NK-92 (cell line): ENCODE results near the gene MPHOSPH10.
"Not testable (repeated sequence)": the region's sequence is repeated elsewhere in the genome, so short reads cannot be mapped to it uniquely, and the experiment has no call there.

Source experiments
- DNase-seq: peaks from one replicate; lab custom pipeline; 2025; ENCODE audit not compliant: unreplicated experiment; lab: John Stamatoyannopoulos, UW

Gene MPHOSPH10

DNA sequence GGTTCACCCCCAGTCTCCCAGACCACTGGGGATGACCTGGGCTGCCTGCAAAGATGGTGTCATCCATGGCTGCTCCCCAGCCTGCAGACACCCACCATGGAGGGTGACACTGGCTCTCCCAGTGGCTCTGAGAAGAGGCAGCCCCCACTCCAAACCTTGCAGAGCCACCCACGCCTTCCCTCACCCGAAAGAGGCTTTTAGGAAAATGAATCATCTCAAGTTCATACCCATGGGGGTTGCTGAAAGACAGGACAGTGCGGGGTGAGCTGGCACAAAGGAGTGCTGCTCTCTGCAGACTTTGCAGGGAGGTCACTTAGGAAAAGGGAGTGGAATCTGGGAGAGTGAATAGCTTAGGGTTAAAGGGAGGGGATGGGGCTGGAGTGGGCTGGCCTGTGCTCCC is 36.4 kb downstream of the MPHOSPH10 start:
- DNase-seq = no peak

DNA sequence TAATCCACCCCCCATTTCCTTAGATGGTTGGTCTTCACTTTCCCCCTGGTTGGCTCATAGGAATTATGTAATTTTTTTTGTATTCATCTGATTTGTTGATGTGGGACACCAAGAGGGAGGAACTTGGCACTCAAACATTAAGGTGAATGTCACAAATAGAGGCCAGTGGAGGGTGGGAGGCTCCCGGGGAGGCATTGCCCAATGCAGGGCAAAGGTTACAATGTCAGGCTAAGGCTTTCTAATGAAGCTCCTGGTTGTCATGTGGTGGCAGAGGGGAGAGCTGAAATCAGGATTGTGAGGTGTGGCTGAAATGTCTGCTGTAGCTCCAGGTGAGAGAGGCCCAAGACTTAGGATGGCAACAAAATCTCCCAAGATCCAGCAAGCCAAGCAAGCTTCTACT is 42.7 kb downstream of the MPHOSPH10 start:
- no peak for DNase-seq

DNA sequence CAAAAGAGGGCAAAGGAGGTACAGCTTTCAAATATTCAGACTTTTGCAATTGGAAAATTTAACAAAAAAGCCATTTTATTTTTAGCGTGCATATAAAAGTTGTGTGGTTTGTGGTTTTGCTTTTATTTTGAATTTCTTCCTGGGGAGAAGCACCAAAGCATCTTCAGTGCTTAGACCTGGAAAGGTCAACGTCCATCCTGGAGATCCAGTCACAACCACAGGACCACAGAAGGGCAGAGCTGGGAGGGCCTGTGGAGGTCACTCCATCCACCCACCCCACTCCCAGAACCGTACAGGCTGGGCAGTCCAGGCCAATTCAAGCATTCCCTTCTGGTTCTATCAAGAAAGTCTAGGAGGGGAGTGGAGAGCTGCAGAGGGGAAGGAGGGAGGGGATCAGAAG is 43.8 kb downstream of the MPHOSPH10 start:
- DNase-seq = no peak

DNA sequence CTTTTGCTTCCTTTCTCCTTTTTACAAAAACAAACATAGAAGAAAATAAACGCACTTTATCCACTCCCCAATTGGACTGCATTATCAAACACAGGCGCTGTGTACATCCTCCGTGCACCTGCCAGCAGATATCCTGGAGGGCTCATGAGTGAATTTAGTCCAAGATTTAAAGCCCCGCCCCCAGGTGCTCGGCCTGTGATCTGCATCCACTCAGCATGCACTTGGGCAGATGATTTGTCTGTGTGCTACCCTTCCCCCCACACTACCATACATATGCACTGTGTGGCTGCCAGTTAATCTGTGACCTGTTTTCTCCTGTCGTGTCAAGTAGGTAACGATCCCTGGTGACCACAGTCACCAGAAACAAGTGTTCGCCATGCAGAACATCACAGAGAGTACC is 48.4 kb downstream of the MPHOSPH10 start:
- DNase-seq = not testable (repeated sequence)

DNA sequence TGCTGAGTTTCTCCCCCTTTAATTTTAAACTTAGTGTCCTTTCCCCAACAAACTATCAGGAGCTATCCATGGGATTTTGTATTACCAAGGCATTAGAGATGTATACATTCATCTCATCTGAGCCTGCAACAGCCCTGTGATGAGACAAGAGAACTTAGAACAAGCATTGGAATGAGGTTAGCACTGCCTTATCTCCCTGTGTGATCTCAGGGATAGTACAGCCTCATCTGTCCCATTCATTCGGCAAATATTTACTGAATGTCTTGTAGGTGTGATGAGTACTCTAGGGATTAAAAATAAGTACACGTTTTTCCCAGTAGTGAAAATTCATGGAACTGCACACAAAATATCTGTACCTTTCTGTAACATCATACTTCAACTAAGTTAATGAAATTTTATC is 50.9 kb downstream of the MPHOSPH10 start:
- no peak for DNase-seq

DNA sequence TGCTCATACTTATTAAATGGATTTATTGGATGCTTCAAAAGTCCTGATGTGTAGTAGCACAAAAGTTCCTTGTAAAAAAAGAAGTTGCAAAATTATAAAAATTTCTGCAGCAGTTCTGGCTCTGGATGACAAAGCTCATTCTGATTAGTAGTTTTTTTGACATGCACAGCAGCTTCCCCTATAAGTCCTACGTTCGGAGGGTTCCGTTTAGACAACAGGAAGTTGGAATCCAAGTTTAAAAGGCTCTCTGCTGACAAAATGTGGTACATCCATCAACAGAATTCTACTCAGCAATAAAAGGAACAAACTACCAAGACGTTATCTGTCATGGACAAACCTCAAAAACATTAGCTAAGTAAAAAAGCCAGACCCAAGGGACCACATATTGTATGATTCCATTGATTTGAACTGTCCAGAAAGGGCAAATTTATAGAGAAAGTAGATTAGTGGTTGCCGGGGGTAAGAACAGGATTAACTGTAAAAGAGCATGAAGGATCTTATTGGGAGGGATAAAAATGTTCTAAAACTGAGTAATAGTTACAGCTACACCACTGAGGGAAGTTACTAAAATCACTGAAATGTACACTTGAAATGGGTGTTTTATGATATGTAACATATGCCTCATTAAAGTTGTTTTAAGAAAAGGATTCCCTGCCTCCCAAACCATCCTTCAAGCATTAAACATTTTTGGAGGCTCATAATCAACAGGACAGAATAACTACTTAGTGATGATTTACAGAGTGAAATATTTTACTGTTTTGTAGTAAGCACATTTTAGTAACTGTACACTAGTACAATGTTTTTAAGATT is 53.1 kb downstream of the MPHOSPH10 start:
- not testable (repeated sequence) for DNase-seq

DNA sequence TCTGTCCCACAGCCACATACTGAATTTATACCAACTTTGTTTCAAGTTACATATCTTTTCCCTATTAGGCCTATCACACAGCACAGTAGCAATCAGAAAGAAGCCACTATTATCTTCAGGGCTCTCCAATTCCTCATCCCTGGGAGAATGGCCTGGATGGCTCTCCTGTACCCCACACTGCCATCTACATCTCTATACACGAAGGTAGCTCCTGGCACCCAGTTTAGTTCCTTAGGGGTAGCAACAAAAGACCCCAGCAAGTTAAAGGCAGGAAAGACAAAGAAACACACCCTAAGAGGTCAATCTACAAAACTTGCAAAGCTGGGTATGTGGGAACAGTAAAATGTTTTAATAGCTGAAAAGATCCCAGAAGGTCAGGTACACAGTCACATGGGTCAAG is 56.5 kb downstream of the MPHOSPH10 start:
- no peak for DNase-seq

DNA sequence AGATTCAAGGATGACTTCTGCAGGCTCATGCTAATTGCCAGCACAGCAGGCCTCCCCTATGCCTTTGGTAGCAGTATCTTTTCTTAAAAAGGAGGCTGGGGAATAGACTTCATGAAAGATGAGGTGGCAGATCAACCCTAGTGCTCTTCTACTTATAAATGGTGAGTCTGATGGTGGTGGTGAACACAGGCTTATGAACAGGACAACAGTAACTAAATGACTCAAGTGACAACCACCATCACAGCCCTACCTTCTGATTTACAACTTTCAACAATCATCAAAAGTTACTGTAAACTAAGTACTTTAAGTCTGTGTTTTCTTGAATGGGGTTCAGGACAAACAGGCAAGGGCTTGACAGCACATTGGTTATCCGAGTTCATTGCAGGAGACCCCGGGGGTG is 57.2 kb downstream of the MPHOSPH10 start:
- no peak for DNase-seq

DNA sequence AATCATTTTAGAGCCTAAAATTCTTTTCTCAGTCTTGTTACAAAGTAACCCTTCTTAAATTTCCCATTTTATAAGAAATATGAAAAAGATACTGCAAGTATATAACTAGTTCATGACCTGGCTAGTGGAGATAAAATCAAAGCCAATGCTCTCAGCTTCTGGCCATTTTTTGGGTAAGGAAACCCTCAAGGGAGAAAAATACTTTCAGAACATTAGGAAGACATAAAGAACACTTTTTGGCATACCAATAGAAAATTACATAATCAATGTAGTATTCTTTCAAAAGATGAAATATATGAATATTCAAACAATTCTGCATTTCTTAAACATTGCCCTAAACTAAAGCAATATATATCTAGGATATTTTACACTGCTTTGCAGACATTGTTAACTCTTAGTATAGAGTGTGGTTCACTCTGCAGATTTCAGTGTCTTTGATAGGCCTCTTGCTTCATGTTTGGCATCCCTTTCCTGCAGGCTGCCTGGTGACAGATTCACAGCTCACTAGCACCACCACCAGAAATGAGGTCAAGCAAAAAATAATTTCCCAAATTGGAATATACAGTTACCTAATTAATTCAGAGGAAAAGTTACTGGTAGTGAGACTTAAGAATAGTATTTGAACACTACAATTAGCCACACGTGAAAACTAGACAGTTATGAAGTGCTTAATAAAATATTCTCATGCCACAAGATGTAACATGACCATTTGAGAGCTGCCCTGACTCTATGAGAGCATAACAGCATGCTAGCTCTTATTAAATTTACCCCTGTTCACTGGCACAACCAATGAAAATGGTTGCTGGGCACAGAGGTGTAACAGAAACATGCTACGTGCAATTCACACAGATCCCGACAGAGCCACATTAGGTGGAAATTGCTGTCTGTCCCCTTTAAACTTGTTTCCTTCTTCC is 60.5 kb downstream of the MPHOSPH10 start:
- no peak for DNase-seq

DNA sequence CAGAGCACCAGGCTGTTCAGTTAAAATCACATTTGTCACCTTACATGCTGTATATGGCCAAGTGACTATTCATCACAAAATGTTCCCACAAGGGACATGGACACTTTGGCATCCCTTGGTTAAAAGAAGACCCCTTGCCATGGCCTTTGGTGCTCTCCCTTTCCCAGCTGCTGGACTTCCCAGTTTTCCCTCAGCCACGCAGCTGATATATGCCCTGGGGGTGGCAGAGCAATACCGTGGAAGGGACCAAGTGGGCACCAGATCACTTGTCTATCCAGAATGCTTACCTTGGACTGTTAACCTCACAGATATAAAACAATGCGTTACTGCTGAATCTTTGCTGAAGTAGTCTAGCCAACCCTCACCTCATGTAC is 61.1 kb downstream of the MPHOSPH10 start:
- no peak for DNase-seq
